ENCODE measurements around the gene S100A2.
A peak's percentile ranks its signal among the peaks of the same experiment; 100 is the strongest.

S100A2 gene

GRCh38 chr1:153545067-153546055 lies 20.3 kb downstream of the S100A2 start, which contains the start of gene S100A4:
TSS of gene S100A4 (minus strand) at chr1:153545806. CDS start at chr1:153544794, 1,012 bp downstream.
- CTCF ChIA-PET, result interaction anchor here (0.6 to 2.7 kb wide), 5 partner anchors 12 to 252 kb away, joined by 3 to 14 read pairs (median 4); no protein-coding TSS in a partner anchor
- no peak for TF ChIP-seq ZNF384 (IDR thresholded peaks at IDR 0.05)
- no peak for TF ChIP-seq FOXA1 (IDR thresholded peaks at IDR 0.05)
- no peak for TF ChIP-seq ARNT (IDR thresholded peaks at IDR 0.05)
- TF ChIP-seq CTBP1 (IDR thresholded peaks at IDR 0.05; ENCODE audit: borderline replicate concordance), result no peak
- TF ChIP-seq LEF1 (IDR thresholded peaks at IDR 0.05; ENCODE audit: borderline replicate concordance), result no peak
- TF ChIP-seq L3MBTL2 (conservative IDR thresholded peaks at IDR 0.05), result no peak
- TF ChIP-seq NFRKB (IDR thresholded peaks at IDR 0.05), result no peak
- TF ChIP-seq HDGF (IDR thresholded peaks at IDR 0.05; ENCODE audit: borderline replicate concordance), result no peak
- peak; percentile 89 for DNase-seq (ENCODE audit: extremely low spot score)
- POLR2A ChIA-PET, result interaction anchor here (0.7 to 2.6 kb wide), 10 partner anchors 11 to 446 kb away, joined by 3 to 13 read pairs (median 5); partner anchors contain the start of genes CHTOP, S100A13 and S100A2

GRCh38 chr1:153544453-153545066 lies 21.1 kb downstream of the S100A2 start:
- TF ChIP-seq LEF1 (IDR thresholded peaks at IDR 0.05; ENCODE audit: borderline replicate concordance) (no peak), L3MBTL2 (conservative IDR thresholded peaks at IDR 0.05) (no peak), PKNOX1 (IDR thresholded peaks at IDR 0.05) (no peak), SUZ12 (IDR thresholded peaks at IDR 0.05) (no peak)
- ChIA-PET CTCF (interaction anchor here (0.6 to 2.7 kb wide), 5 partner anchors 11 to 611 kb away, joined by 3 to 14 read pairs (median 3); no protein-coding TSS in a partner anchor), POLR2A (interaction anchor here (0.7 to 2.6 kb wide), 9 partner anchors 10 to 447 kb away, joined by 3 to 13 read pairs (median 5); partner anchors contain the start of genes CHTOP, S100A13 and S100A2)
- DNase-seq (ENCODE audit: extremely low spot score), result no peak

- no peak for DNase-seq (ENCODE audit: extremely low spot score)
- TF ChIP-seq HDGF (IDR thresholded peaks at IDR 0.05; ENCODE audit: borderline replicate concordance) (no peak), BHLHE40 (IDR thresholded peaks at IDR 0.05; ENCODE audit: borderline replicate concordance) (no peak), NFRKB (IDR thresholded peaks at IDR 0.05) (no peak), FOXK2 (IDR thresholded peaks at IDR 0.05) (no peak), ELF4 (IDR thresholded peaks at IDR 0.05) (no peak), LEF1 (IDR thresholded peaks at IDR 0.05; ENCODE audit: borderline replicate concordance) (no peak), L3MBTL2 (conservative IDR thresholded peaks at IDR 0.05) (no peak), PKNOX1 (IDR thresholded peaks at IDR 0.05) (no peak), SP1 (IDR thresholded peaks at IDR 0.05) (no peak), ZNF384 (IDR thresholded peaks at IDR 0.05) (no peak), FOXM1 (IDR thresholded peaks at IDR 0.05; ENCODE audit: borderline replicate concordance) (no peak), TARDBP (IDR thresholded peaks at IDR 0.05) (no peak), SUZ12 (IDR thresholded peaks at IDR 0.05) (no peak), FOXA1 (IDR thresholded peaks at IDR 0.05) (no peak), CTBP1 (IDR thresholded peaks at IDR 0.05; ENCODE audit: borderline replicate concordance) (no peak), ARNT (IDR thresholded peaks at IDR 0.05) (no peak)
- CTCF ChIA-PET, result interaction anchor here (2.2 to 2.7 kb wide), 2 partner anchors 10 to 25 kb away, joined by 10 to 14 read pairs; no protein-coding TSS in a partner anchor
- POLR2A ChIA-PET, result interaction anchor here (1.3 to 2.6 kb wide), 5 partner anchors 11 to 90 kb away, joined by 5 to 13 read pairs (median 8); partner anchors contain the start of genes CHTOP, S100A13 and S100A2
Measured at GRCh38 chr1:153543736-153544135, 21.9 kb downstream of the S100A2 start.

GRCh38 chr1:153542956-153543711 lies 22.5 kb downstream of the S100A2 start:
- no peak for DNase-seq (ENCODE audit: extremely low spot score)
- POLR2A ChIA-PET, result interaction anchor here (1.7 to 2.6 kb wide), 3 partner anchors 10 to 25 kb away, joined by 5 to 9 read pairs (median 8); partner anchors contain the start of gene S100A2
- CTCF ChIA-PET, result interaction anchor here (0.6 to 2.7 kb wide), 2 partner anchors 9 to 110 kb away, joined by 3 to 14 read pairs; no protein-coding TSS in a partner anchor
- no peak for TF ChIP-seq HDGF (IDR thresholded peaks at IDR 0.05; ENCODE audit: borderline replicate concordance)
- TF ChIP-seq SUZ12 (IDR thresholded peaks at IDR 0.05), result no peak
- TF ChIP-seq FOXK2 (IDR thresholded peaks at IDR 0.05), result no peak
- TF ChIP-seq BHLHE40 (IDR thresholded peaks at IDR 0.05; ENCODE audit: borderline replicate concordance), result no peak
- no peak for TF ChIP-seq NFRKB (IDR thresholded peaks at IDR 0.05)
- no peak for TF ChIP-seq TARDBP (IDR thresholded peaks at IDR 0.05)
- TF ChIP-seq FOXA1 (IDR thresholded peaks at IDR 0.05), result no peak
- TF ChIP-seq ARNT (IDR thresholded peaks at IDR 0.05), result no peak
- TF ChIP-seq LEF1 (IDR thresholded peaks at IDR 0.05; ENCODE audit: borderline replicate concordance), result no peak
- TF ChIP-seq SP1 (IDR thresholded peaks at IDR 0.05), result no peak
- no peak for TF ChIP-seq FOXM1 (IDR thresholded peaks at IDR 0.05; ENCODE audit: borderline replicate concordance)
- no peak for TF ChIP-seq L3MBTL2 (conservative IDR thresholded peaks at IDR 0.05)
- no peak for TF ChIP-seq CTBP1 (IDR thresholded peaks at IDR 0.05; ENCODE audit: borderline replicate concordance)
- no peak for TF ChIP-seq ZNF384 (IDR thresholded peaks at IDR 0.05)
- TF ChIP-seq PKNOX1 (IDR thresholded peaks at IDR 0.05), result no peak
- no peak for TF ChIP-seq ELF4 (IDR thresholded peaks at IDR 0.05)

All from HEK293T (cell line).